Fibroblast of lung (primary cell): ENCODE data around the gene TMEM131. TPM values are rescaled to one million over a fixed set of nuclear protein-coding genes. Genes with fewer than 3 reads are reported as not detected.

Experiments
- DNase-seq, 2 donors: peaks; one replicate each; pipeline versions ENCODE4 v3.0.0 to v3.0.0-alpha.2; 2010; ENCODE audit warnings: low read depth in 2 of 2
- H2AFZ ChIP-seq: 2 replicates; pipeline ENCODE4 v1.5.1; 2012; ENCODE audit warnings: low read length, control low read depth, inconsistent platforms
- H3K27ac ChIP-seq: 2 replicates; pipeline ENCODE4 v1.5.1; 2011; ENCODE audit warnings: low read length, control low read depth; ENCODE audit not compliant: insufficient read depth
- H3K27me3 ChIP-seq: 2 replicates; pipeline ENCODE4 v1.5.1; 2011; ENCODE audit warnings: mild to moderate bottlenecking, low read length; ENCODE audit not compliant: control insufficient read depth, insufficient read depth
- H3K36me3 ChIP-seq: 2 replicates; pipeline ENCODE4 v1.5.1; 2011; ENCODE audit warnings: low read length; ENCODE audit not compliant: control insufficient read depth, insufficient read depth
- H3K4me1 ChIP-seq: 2 replicates; pipeline ENCODE4 v1.5.1; 2011; ENCODE audit warnings: low read length; ENCODE audit not compliant: control insufficient read depth, insufficient read depth; ENCODE audit errors: extremely low read depth
- H3K4me2 ChIP-seq: 2 replicates; pipeline ENCODE4 v1.5.1; 2011; ENCODE audit warnings: low read length, control low read depth; ENCODE audit not compliant: insufficient read depth; ENCODE audit errors: extremely low read depth
- H3K4me3 ChIP-seq, 4 experiments: fragments of 200-600 bp in 1 of 4; sonication (generic) in 1 of 4; replicated peaks in 1 of 4; 2 replicates each; pipeline ENCODE4 v1.5.1; 2011 to 2016; ENCODE audit warnings: low read length in 4 of 4, low read depth in 3 of 4, mild to moderate bottlenecking in 3 of 4, control low read depth in 2 of 4, inconsistent platforms in 1 of 4, mixed read lengths in 1 of 4; ENCODE audit not compliant: insufficient read depth in 1 of 4; ENCODE audit errors: control extremely low read depth in 1 of 4
- H3K79me2 ChIP-seq: 2 replicates; pipeline ENCODE4 v1.5.1; 2012; ENCODE audit warnings: mild to moderate bottlenecking, low read length, inconsistent platforms; ENCODE audit not compliant: control insufficient read depth, insufficient read depth
- H3K9ac ChIP-seq: 2 replicates; pipeline ENCODE4 v1.5.1; 2011; ENCODE audit warnings: mild to moderate bottlenecking, low read length, control low read depth; ENCODE audit not compliant: insufficient read depth
- H3K9me3 ChIP-seq: 2 replicates; pipeline ENCODE4 v1.5.1; 2012; ENCODE audit warnings: low read depth, low read length; ENCODE audit not compliant: control insufficient read depth, insufficient read depth
- H4K20me1 ChIP-seq: 2 replicates; pipeline ENCODE4 v1.5.1; 2011; ENCODE audit warnings: low read length; ENCODE audit not compliant: control insufficient read depth, insufficient read depth; ENCODE audit errors: extremely low read depth
- EZH2 ChIP-seq: IDR thresholded peaks from 2 replicates; pipeline ENCODE4 v1.5.1; 2012; ENCODE audit warnings: low read length, control low read depth, mild to moderate bottlenecking; ENCODE audit errors: missing control alignments
- polyA plus RNA-seq, 2 donors: library from polyadenylated mRNA; depleted of rRNA in 1 of 2; stranded (reverse) in 1 of 2; unstranded in 1 of 2; fragments of >200 nt; gene quantifications; 2 replicates each; pipeline ENCODE4 v1.2.1, GENCODE V29; 2011 to 2012; ENCODE audit warnings: missing spikeins in 1 of 2
- total RNA-seq: library from RNA; depleted of rRNA; stranded (reverse); fragments of >200 nt; gene quantifications from 2 replicates; pipeline ENCODE4 v1.2.1, GENCODE V29; 2014
- TF ChIP-seq, protein P1 (sequence below), 2 donors: IDR thresholded peaks in 1 of 2; conservative IDR thresholded peaks in 1 of 2; 1 replicate in 1 of 2; 2 replicates in 1 of 2; pipeline ENCODE4 v1.5.1; 2011 to 2012; ENCODE audit warnings: low read length in 2 of 2, control low read depth in 1 of 2, inconsistent platforms in 1 of 2, low read depth in 1 of 2, mild to moderate bottlenecking in 1 of 2

Gene TMEM131
- total and polyA plus RNA-seq, 2 donors (not counting 1 experiment from before 2014, with no cell fraction given): 18.1 to 32.4 TPM

DNA sequence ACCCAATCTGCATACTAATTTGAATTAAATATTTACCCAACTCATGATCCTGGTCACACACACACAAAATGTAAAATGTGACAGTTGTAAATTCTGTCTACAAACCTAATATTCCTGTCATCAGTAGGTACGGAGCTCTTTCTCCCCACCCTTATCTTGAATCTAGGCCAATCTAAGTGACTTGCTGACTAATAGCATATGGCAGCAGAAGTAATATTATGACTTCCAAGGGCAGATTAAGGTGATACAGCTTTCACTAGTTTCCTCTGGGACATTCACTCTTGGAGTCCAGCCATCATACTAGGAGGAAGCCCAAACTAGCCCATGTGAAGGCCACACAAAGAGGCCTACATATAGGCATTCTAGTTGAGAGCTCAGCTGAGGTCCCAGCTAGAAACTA is 89.4 kb downstream of the TMEM131 start:
- H3K79me2 ChIP-seq: no peaks in the 10 kb centered on the region
- no peak for DNase-seq
- H3K9me3 ChIP-seq: no peaks in the 10 kb centered on the region
- peaks cover 1% of the 10 kb centered on the region for H3K36me3 ChIP-seq
- H3K4me3 ChIP-seq: no peak overlapping the region
- no peak overlapping the region for H3K27ac ChIP-seq
- no peak overlapping the region for H3K9ac ChIP-seq
- no peak overlapping the region for H2AFZ ChIP-seq
- no peaks in the 10 kb centered on the region for H3K4me1 ChIP-seq
- no peak overlapping the region for H3K4me2 ChIP-seq
- H4K20me1 ChIP-seq: peaks cover 1% of the 10 kb centered on the region
- no peak for TF ChIP-seq EZH2
- TF ChIP-seq, protein P1, sequence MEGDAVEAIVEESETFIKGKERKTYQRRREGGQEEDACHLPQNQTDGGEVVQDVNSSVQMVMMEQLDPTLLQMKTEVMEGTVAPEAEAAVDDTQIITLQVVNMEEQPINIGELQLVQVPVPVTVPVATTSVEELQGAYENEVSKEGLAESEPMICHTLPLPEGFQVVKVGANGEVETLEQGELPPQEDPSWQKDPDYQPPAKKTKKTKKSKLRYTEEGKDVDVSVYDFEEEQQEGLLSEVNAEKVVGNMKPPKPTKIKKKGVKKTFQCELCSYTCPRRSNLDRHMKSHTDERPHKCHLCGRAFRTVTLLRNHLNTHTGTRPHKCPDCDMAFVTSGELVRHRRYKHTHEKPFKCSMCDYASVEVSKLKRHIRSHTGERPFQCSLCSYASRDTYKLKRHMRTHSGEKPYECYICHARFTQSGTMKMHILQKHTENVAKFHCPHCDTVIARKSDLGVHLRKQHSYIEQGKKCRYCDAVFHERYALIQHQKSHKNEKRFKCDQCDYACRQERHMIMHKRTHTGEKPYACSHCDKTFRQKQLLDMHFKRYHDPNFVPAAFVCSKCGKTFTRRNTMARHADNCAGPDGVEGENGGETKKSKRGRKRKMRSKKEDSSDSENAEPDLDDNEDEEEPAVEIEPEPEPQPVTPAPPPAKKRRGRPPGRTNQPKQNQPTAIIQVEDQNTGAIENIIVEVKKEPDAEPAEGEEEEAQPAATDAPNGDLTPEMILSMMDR (conservative IDR thresholded peaks at IDR 0.05 in 1 of 2, IDR thresholded peaks at IDR 0.05 in 1 of 2; ENCODE audit: low read depth in 1 of 2, low read length in 2 of 2): no peak
- no peaks in the 10 kb centered on the region for H3K27me3 ChIP-seq

DNA sequence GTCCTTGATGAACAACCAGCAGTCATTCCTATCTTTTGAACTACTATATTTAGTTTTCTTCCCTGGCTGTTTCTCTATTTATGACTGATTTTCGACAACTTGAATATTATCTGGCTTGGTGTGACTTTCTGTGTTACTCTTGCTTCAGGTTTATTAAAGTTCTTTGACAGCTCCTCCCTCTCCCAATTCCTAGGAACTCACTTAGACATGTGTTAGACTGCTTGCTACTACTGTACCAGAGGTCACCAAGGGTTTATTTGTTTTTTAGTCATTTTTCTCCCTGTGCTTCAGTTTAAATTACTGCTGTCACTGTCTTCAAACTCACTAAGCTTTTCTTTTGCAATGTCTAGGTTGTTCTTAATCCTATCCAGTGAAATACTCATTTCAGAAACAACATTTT is 90.5 kb downstream of the TMEM131 start:
- H3K79me2 ChIP-seq: no peaks in the 10 kb centered on the region
- peaks cover 1% of the 10 kb centered on the region for H4K20me1 ChIP-seq
- no peak overlapping the region for H3K9ac ChIP-seq
- no peak overlapping the region for H3K4me2 ChIP-seq
- no peaks in the 10 kb centered on the region for H3K27me3 ChIP-seq
- H2AFZ ChIP-seq: no peak overlapping the region
- H3K4me3 ChIP-seq: no peak overlapping the region
- H3K9me3 ChIP-seq: no peaks in the 10 kb centered on the region
- peaks cover 1% of the 10 kb centered on the region for H3K36me3 ChIP-seq
- TF ChIP-seq, protein P1 (conservative IDR thresholded peaks at IDR 0.05 in 1 of 2, IDR thresholded peaks at IDR 0.05 in 1 of 2; ENCODE audit: low read depth in 1 of 2, low read length in 2 of 2): no peak
- TF ChIP-seq EZH2: no peak
- no peaks in the 10 kb centered on the region for H3K4me1 ChIP-seq
- no peak for DNase-seq
- H3K27ac ChIP-seq: no peak overlapping the region

DNA sequence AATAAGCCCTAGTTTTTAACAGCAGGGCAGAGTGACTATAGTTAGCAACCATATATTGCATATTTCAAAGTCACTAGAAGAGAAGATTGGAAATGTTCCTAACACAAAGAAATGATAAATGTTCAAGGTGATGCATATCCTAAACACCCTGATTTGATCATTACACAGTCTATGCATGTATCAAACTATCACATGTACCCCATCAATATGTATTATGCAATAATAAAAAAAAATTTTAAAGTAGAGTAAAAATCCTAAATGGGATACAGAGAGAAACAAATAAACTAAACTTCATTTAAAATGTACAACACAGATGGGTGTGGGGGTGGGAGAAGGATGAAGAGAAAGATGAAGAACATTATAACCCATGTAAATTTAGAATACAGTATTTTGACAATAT is 93.9 kb downstream of the TMEM131 start:
- Histone ChIP-seq H3K27ac (no peak overlapping the region), H3K36me3 (peaks cover 1% of the 10 kb centered on the region), H3K9ac (no peak overlapping the region), H3K79me2 (no peaks in the 10 kb centered on the region), H3K27me3 (no peaks in the 10 kb centered on the region), H3K4me1 (no peaks in the 10 kb centered on the region), H3K4me2 (no peak overlapping the region), H3K9me3 (no peaks in the 10 kb centered on the region), H4K20me1 (peaks cover 1% of the 10 kb centered on the region), H3K4me3 (no peak overlapping the region), H2AFZ (no peak overlapping the region)
- DNase-seq: no peak
- TF ChIP-seq, protein P1 (conservative IDR thresholded peaks at IDR 0.05 in 1 of 2, IDR thresholded peaks at IDR 0.05 in 1 of 2; ENCODE audit: low read depth in 1 of 2, low read length in 2 of 2): no peak
- TF ChIP-seq EZH2: no peak
